IMR-90 (cell line): ENCODE measurements around the gene MBNL3. TPM values are rescaled to one million over a fixed set of nuclear protein-coding genes. Genes with fewer than 3 reads are reported as not detected.

ENCODE experiments used
- ATAC-seq: fragments of 200-7000 bp; cut with Tn5 transposase; 2 replicates; pipeline ENCODE4 v1.9.1; 2020; ENCODE audit warnings: low read depth, mild to moderate bottlenecking, moderate library complexity
- BruUV-seq: library from RNA; stranded (reverse); fragments of 400-500 nt; replicated peaks from 2 replicates; lab custom pipeline; 2021; lab: Mats Ljungman, UMichigan
- CTCF ChIA-PET: fragments of 300-600 bp; formaldehyde crosslinking; extraction: SDS; loops from one replicate; lab custom pipeline; 2021; ENCODE audit warnings: antibody characterized with exemption; lab: Yijun Ruan, JAX
- POLR2A ChIA-PET: fragments of 300-600 bp; sonication (Branson Sonifier 250); formaldehyde crosslinking; loops from one replicate; lab custom pipeline; 2022; ENCODE audit warnings: antibody characterized with exemption; ENCODE audit not compliant: unreplicated experiment; lab: Charles Lee
- DNase-seq: peaks from one replicate; pipeline ENCODE4 v3.0.0; 2013
- H2AFZ ChIP-seq: replicated peaks from 2 replicates; pipeline ENCODE3; 2013; ENCODE audit warnings: low read length, mild to moderate bottlenecking; ENCODE audit not compliant: poor library complexity
- H2AK5ac ChIP-seq: 2 replicates; pipeline ENCODE4 v1.6.1; 2013; ENCODE audit warnings: low read depth, low read length, inconsistent platforms
- H2AK9ac ChIP-seq: replicated peaks from 2 replicates; pipeline ENCODE3; 2013; ENCODE audit warnings: mild to moderate bottlenecking, low read depth, low read length, moderate library complexity; ENCODE audit not compliant: poor library complexity
- H2BK120ac ChIP-seq: 2 replicates; pipeline ENCODE4 v1.6.1; 2013; ENCODE audit warnings: low read depth, low read length, inconsistent platforms
- H2BK15ac ChIP-seq: 3 replicates; pipeline ENCODE4 v1.6.1; 2013; ENCODE audit warnings: low read depth, low read length, inconsistent platforms
- H2BK20ac ChIP-seq: 2 replicates; pipeline ENCODE4 v1.6.1; 2013; ENCODE audit warnings: low read depth, mild to moderate bottlenecking, inconsistent platforms, low read length, moderate library complexity
- H2BK5ac ChIP-seq: 2 replicates; pipeline ENCODE4 v1.6.1; 2013; ENCODE audit warnings: mild to moderate bottlenecking, low read depth, low read length, inconsistent platforms; ENCODE audit not compliant: poor library complexity, severe bottlenecking
- H3K14ac ChIP-seq: replicated peaks from 2 replicates; pipeline ENCODE4 v1.6.1; 2013; ENCODE audit warnings: low read depth, low read length, inconsistent platforms
- H3K18ac ChIP-seq: 2 replicates; pipeline ENCODE4 v1.6.1; 2013; ENCODE audit warnings: low read depth, low read length, control low read depth
- H3K23ac ChIP-seq: 2 replicates; pipeline ENCODE4 v1.6.1; 2013; ENCODE audit warnings: low read depth, low read length, inconsistent platforms
- H3K27ac ChIP-seq: 2 replicates; pipeline ENCODE4 v1.5.1; 2013; ENCODE audit warnings: mild to moderate bottlenecking, control low read depth, low read length; ENCODE audit not compliant: insufficient read depth
- H3K27me3 ChIP-seq: 2 replicates; pipeline ENCODE4 v1.6.1; 2013; ENCODE audit warnings: low read length; ENCODE audit not compliant: control insufficient read depth, insufficient read depth
- H3K36me3 ChIP-seq: 2 replicates; pipeline ENCODE4 v1.6.1; 2013; ENCODE audit warnings: low read length, mixed read lengths; ENCODE audit not compliant: control insufficient read depth, insufficient read depth
- H3K4ac ChIP-seq: 2 replicates; pipeline ENCODE4 v1.6.1; 2013; ENCODE audit warnings: low read depth, low read length, inconsistent platforms
- H3K4me1 ChIP-seq: 2 replicates; pipeline ENCODE4 v1.6.1; 2013; ENCODE audit warnings: low read length, mixed read lengths; ENCODE audit not compliant: control insufficient read depth, insufficient read depth
- H3K4me2 ChIP-seq: 2 replicates; pipeline ENCODE4 v1.6.1; 2013; ENCODE audit warnings: low read depth, mild to moderate bottlenecking, control low read depth, low read length, moderate library complexity
- H3K4me3 ChIP-seq: 2 replicates; pipeline ENCODE4 v1.5.1; 2013; ENCODE audit warnings: low read depth, mild to moderate bottlenecking, control low read depth, low read length, moderate library complexity; ENCODE audit not compliant: insufficient read depth
- H3K56ac ChIP-seq: 2 replicates; pipeline ENCODE4 v1.6.1; 2013; ENCODE audit warnings: low read length, inconsistent platforms; ENCODE audit not compliant: insufficient read depth; ENCODE audit errors: extremely low read depth
- H3K79me1 ChIP-seq, 2 experiments: 2 replicates each; pipeline ENCODE4 v1.6.1; 2013; ENCODE audit warnings: low read length in 2 of 2, inconsistent platforms in 1 of 2, low read depth in 1 of 2
- H3K9ac ChIP-seq: 2 replicates; pipeline ENCODE4 v1.6.1; 2013; ENCODE audit warnings: low read depth, low read length, control low read depth
- H3K9me1 ChIP-seq: 2 replicates; pipeline ENCODE4 v1.6.1; 2013; ENCODE audit warnings: low read length, inconsistent platforms; ENCODE audit not compliant: insufficient read depth
- H3K9me3 ChIP-seq: 2 replicates; pipeline ENCODE4 v1.6.1; 2013; ENCODE audit warnings: low read length; ENCODE audit not compliant: control insufficient read depth, insufficient read depth
- H4K20me1 ChIP-seq: 2 replicates; pipeline ENCODE4 v1.6.1; 2013; ENCODE audit warnings: low read length, inconsistent platforms; ENCODE audit not compliant: insufficient read depth
- H4K5ac ChIP-seq: 2 replicates; pipeline ENCODE4 v1.6.1; 2013; ENCODE audit warnings: mild to moderate bottlenecking, low read depth, low read length, control low read depth
- H4K8ac ChIP-seq, 2 experiments: 2 replicates each; pipeline ENCODE4 v1.6.1; 2013; ENCODE audit warnings: low read depth in 2 of 2, low read length in 2 of 2, control low read depth in 1 of 2, inconsistent platforms in 1 of 2
- H4K91ac ChIP-seq: 2 replicates; pipeline ENCODE4 v1.6.1; 2013; ENCODE audit warnings: low read depth, low read length, inconsistent platforms; ENCODE audit not compliant: insufficient read depth
- BHLHE40 ChIP-seq: fragments of 150-350 bp; IDR thresholded peaks from 2 replicates; pipeline ENCODE4 v1.6.1; 2016; ENCODE audit warnings: mild to moderate bottlenecking, low read depth, low read length
- CEBPB ChIP-seq: IDR thresholded peaks from 2 replicates; pipeline ENCODE4 v1.6.1; 2012; ENCODE audit warnings: low read depth, low read length, improper control_type of control experiment
- MAFK ChIP-seq: IDR thresholded peaks from 2 replicates; pipeline ENCODE4 v1.6.1; 2012; ENCODE audit warnings: low read depth, low read length, improper control_type of control experiment
- MAZ ChIP-seq: IDR thresholded peaks from 2 replicates; pipeline ENCODE4 v1.6.1; 2012; ENCODE audit warnings: low read depth, mild to moderate bottlenecking, low read length, improper control_type of control experiment, moderate library complexity, borderline replicate concordance
- MXI1 ChIP-seq: IDR thresholded peaks from 2 replicates; pipeline ENCODE4 v1.6.1; 2012; ENCODE audit warnings: low read depth, mild to moderate bottlenecking, low read length, moderate library complexity, borderline replicate concordance
- POLR2A ChIP-seq: IDR thresholded peaks from 2 replicates; pipeline ENCODE4 v1.6.1; 2012; ENCODE audit warnings: mild to moderate bottlenecking, low read depth, low read length
- RAD21 ChIP-seq: IDR thresholded peaks from 2 replicates; pipeline ENCODE4 v1.6.1; 2012; ENCODE audit warnings: low read length, improper control_type of control experiment
- RFX5 ChIP-seq: IDR thresholded peaks from 2 replicates; pipeline ENCODE4 v1.8.0; 2012; ENCODE audit warnings: low read depth, mild to moderate bottlenecking, low read length, moderate library complexity
- SMC3 ChIP-seq: fragments of 150-350 bp; IDR thresholded peaks from 2 replicates; pipeline ENCODE4 v1.6.1; 2016; ENCODE audit warnings: low read depth, mild to moderate bottlenecking, antibody characterized with exemption, low read length, moderate library complexity
- whole genome bisulfite sequencing, 2 experiments: methylation state at CpG; one replicate each; pipeline versions ENCODE4 v1.1.5 to v1.1.7; 2013; ENCODE audit warnings: missing lambda C conversion rate in 2 of 2; ENCODE audit not compliant: insufficient read length in 1 of 2; ENCODE audit errors: extremely low coverage in 2 of 2; 5-methylcytosine and 5-hydroxymethylcytosine counted together
- dilution Hi-C: fragments of 300-500 bp; cut with HindIII; formaldehyde crosslinking; loops from one replicate; pipeline ENCODE4 v1.14.3; 2018; ENCODE audit warnings: low sequenced_read_pairs; ENCODE audit not compliant: unreplicated experiment
- in situ Hi-C: fragments of 300-500 bp; cut with MboI; formaldehyde crosslinking; loops from 3 replicates; pipeline ENCODE4 v1.14.3; 2019; ENCODE audit warnings: low sequenced_read_pairs, inconsistent platforms, mixed read lengths
- intact Hi-C: fragments of 100-400 bp; cut with micrococcal nuclease; formaldehyde crosslinking; loops from 2 replicates; pipeline ENCODE4 v1.10.0; 2022
- polyA plus RNA-seq, 3 experiments: library from polyadenylated mRNA; depleted of rRNA; stranded (reverse); fragments of >200 nt; gene quantifications; 2 replicates each; pipeline ENCODE4 v1.2.3, GENCODE V29; 2012; ENCODE audit warnings: low replicate concordance in 1 of 3
- total RNA-seq: library from RNA; depleted of rRNA; stranded (reverse); fragments of >200 nt; gene quantifications from 2 replicates; pipeline ENCODE4 v1.2.3, GENCODE V29; 2012
- TF ChIP-seq, protein P1 (sequence below): fragments of 150-350 bp; IDR thresholded peaks from 2 replicates; pipeline ENCODE4 v1.6.1; 2017; ENCODE audit warnings: mild to moderate bottlenecking, antibody characterized with exemption, low read length, low read depth

The MBNL3 gene
- total and polyA plus RNA-seq, 2 of the 4 experiments (the other 2 are of a cell fraction): 0.32 to 1.1 TPM

DNA sequence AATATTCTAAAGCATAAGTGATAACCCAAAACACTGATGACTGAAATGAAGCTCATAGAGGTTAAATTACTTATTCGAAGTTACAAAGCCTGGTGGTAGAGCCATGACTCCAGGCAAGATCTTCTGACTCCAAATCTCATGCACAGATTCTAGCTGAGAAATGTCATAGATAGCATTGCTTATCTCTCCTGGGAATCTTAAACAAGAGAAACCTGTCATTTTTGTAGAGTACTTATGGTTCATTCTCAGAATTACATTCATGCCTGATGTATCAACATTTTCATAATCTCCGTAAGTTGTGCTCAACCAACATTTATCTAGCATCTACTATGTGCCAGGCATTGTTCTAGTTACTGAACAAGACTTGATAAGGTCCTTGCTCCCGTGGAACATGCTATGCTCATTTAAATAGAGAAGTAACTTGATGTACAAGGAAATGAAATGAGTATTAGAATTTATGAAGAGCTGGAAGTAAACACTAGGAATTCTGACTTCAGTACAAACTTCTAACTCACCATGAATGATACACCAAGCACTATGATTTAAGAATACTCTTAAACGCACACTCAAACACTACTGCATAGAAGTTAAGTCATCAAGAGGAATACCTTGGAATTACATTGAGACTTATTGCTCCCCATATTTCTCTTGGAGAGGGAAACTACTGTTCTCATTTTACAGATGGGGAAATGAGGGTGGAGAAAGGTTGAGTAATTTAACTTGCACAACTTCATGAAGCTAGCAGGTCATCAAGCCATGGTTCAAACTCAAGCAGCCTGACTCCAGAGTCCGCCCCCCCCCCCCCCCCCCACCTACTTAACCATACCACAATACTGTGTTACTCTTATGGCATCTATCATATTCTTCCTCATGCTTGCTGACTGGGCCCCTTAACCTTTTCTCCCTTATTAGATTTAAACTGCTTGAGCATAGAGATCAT is 45.4 kb downstream of the MBNL3 start (continued):
- TF ChIP-seq SMC3 (no peak), POLR2A (no peak)

DNA sequence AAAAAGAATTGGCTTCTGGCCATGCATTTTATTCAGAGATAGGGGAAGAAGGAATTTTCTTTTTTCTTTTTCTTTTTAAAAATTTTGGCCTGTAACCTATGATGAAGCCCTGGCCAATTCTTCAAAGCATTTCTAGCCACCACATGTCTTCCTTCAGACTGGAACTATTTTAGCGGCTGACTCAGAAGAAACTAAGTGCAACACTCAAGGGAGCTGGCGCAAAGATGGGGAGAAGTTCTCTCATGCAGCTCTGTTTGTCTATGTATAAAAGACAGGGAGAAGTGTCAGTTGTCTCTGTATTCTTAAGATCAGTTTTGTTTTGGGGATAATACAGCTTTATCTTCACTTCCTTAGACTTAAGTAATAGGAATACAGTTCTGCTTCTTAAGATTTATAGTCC is 46.1 kb downstream of the MBNL3 start:
- no peaks in the 10 kb centered on the region; the same call in 1 of the 2 replicates for H3K27me3 ChIP-seq
- H2BK15ac ChIP-seq: no peak overlapping the region
- H3K79me1 ChIP-seq: no peaks in the 10 kb centered on the region
- H3K4me1 ChIP-seq: no peaks in the 10 kb centered on the region
- CTCF ChIA-PET: no interaction called here
- H2AFZ ChIP-seq: no peak overlapping the region
- H3K23ac ChIP-seq: no peak overlapping the region
- POLR2A ChIA-PET: no interaction called here
- H4K91ac ChIP-seq: no peak overlapping the region
- H4K5ac ChIP-seq: no peak overlapping the region
- no peak overlapping the region for H2AK9ac ChIP-seq
- no peak for ATAC-seq
- no peak overlapping the region for H2AK5ac ChIP-seq
- no peak overlapping the region for H4K8ac ChIP-seq
- no CpG with 5 or more reads among the region's 2 CpGs for WGBS, 2 experiments
- intact Hi-C loops: no loop called here
- no peak overlapping the region for H3K56ac ChIP-seq
- no peak overlapping the region for H2BK20ac ChIP-seq
- H3K4ac ChIP-seq: no peak overlapping the region
- dilution Hi-C loops: no loop called here
- BruUV-seq: no TSS peak
- no peaks in the 10 kb centered on the region for H3K9me3 ChIP-seq
- no peaks in the 10 kb centered on the region for H3K36me3 ChIP-seq
- no peaks in the 10 kb centered on the region for H4K20me1 ChIP-seq
- H3K14ac ChIP-seq: no peak overlapping the region
- no peak overlapping the region for H2BK120ac ChIP-seq
- H3K18ac ChIP-seq: no peak overlapping the region
- TF ChIP-seq MAFK (no peak), BHLHE40 (no peak), CEBPB (no peak), RAD21 (no peak), MXI1 (no peak), SMC3 (no peak), MAZ (no peak), RFX5 (no peak)
- TF ChIP-seq, protein P1, sequence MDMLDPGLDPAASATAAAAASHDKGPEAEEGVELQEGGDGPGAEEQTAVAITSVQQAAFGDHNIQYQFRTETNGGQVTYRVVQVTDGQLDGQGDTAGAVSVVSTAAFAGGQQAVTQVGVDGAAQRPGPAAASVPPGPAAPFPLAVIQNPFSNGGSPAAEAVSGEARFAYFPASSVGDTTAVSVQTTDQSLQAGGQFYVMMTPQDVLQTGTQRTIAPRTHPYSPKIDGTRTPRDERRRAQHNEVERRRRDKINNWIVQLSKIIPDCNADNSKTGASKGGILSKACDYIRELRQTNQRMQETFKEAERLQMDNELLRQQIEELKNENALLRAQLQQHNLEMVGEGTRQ: no peak
- no peak overlapping the region for H3K9ac ChIP-seq
- H3K4me2 ChIP-seq: no peak overlapping the region
- H3K27ac ChIP-seq: no peak overlapping the region
- in situ Hi-C loops: no loop called here
- H3K9me1 ChIP-seq: no peaks in the 10 kb centered on the region
- no peak overlapping the region for H3K4me3 ChIP-seq
- no peak overlapping the region for H2BK5ac ChIP-seq
- no peak for DNase-seq
